HG03066 (cell line): ENCODE data around the gene CNTNAP5.

ENCODE experiments used
- ATAC-seq: cut with Tn5 transposase; IDR thresholded peaks from one replicate; pipeline ENCODE4 v1.9.1; 2021; ENCODE audit warnings: low read depth; ENCODE audit not compliant: unreplicated experiment

CNTNAP5 gene

GRCh38 chr2:124662946-124663644, 638.0 kb downstream of the CNTNAP5 start:
- ATAC-seq: no peak

- no peak for ATAC-seq
Observed at GRCh38 chr2:124663645-124663997, 638.5 kb downstream of the CNTNAP5 start.

- ATAC-seq: no peak
Observed at GRCh38 chr2:124664363-124664762, 639.3 kb downstream of the CNTNAP5 start.

GRCh38 chr2:124666976-124667375, 641.9 kb downstream of the CNTNAP5 start:
- no peak for ATAC-seq

- no peak for ATAC-seq
Observed at GRCh38 chr2:124668161-124668560, 643.1 kb downstream of the CNTNAP5 start.

- ATAC-seq: no peak
Observed at GRCh38 chr2:124670187-124670586, 645.1 kb downstream of the CNTNAP5 start.

GRCh38 chr2:124678043-124678442, 653.0 kb downstream of the CNTNAP5 start:
- no peak for ATAC-seq

GRCh38 chr2:124683536-124684428, 658.7 kb downstream of the CNTNAP5 start:
- ATAC-seq: no peak

- ATAC-seq: no peak
Observed at GRCh38 chr2:124689348-124689747, 664.3 kb downstream of the CNTNAP5 start.

GRCh38 chr2:124692216-124692615, 667.1 kb downstream of the CNTNAP5 start:
- ATAC-seq: no peak

GRCh38 chr2:124692707-124693106, 667.6 kb downstream of the CNTNAP5 start:
- ATAC-seq: no peak

- ATAC-seq: no peak
Observed at GRCh38 chr2:124693156-124693555, 668.1 kb downstream of the CNTNAP5 start.

GRCh38 chr2:124698979-124699565, 674.0 kb downstream of the CNTNAP5 start:
- ATAC-seq: no peak

- ATAC-seq: no peak
Observed at GRCh38 chr2:124702777-124703176, 677.7 kb downstream of the CNTNAP5 start.

GRCh38 chr2:124704071-124704925, 679.2 kb downstream of the CNTNAP5 start:
- no peak for ATAC-seq

- no peak for ATAC-seq
Observed at GRCh38 chr2:124708661-124709060, 683.6 kb downstream of the CNTNAP5 start.

- no peak for ATAC-seq
Observed at GRCh38 chr2:124713969-124714368, 688.9 kb downstream of the CNTNAP5 start.

GRCh38 chr2:124725187-124725586, 700.1 kb downstream of the CNTNAP5 start:
- ATAC-seq: no peak

GRCh38 chr2:124740636-124741035, 715.5 kb downstream of the CNTNAP5 start:
- ATAC-seq: no peak

- ATAC-seq: no peak
Observed at GRCh38 chr2:124753842-124754241, 728.8 kb downstream of the CNTNAP5 start.

- ATAC-seq: no peak
Observed at GRCh38 chr2:124755386-124755785, 730.3 kb downstream of the CNTNAP5 start.
